GM12873 (cell line): ENCODE measurements around the gene SLC5A3.

Experiments
- CTCF ChIP-seq: IDR thresholded peaks from 2 replicates; pipeline ENCODE4 v1.5.1; 2012; ENCODE audit warnings: low read depth, mild to moderate bottlenecking, moderate library complexity, low read length, control low read depth; ENCODE audit not compliant: insufficient read depth; ENCODE audit errors: missing control alignments

SLC5A3 gene

DNA sequence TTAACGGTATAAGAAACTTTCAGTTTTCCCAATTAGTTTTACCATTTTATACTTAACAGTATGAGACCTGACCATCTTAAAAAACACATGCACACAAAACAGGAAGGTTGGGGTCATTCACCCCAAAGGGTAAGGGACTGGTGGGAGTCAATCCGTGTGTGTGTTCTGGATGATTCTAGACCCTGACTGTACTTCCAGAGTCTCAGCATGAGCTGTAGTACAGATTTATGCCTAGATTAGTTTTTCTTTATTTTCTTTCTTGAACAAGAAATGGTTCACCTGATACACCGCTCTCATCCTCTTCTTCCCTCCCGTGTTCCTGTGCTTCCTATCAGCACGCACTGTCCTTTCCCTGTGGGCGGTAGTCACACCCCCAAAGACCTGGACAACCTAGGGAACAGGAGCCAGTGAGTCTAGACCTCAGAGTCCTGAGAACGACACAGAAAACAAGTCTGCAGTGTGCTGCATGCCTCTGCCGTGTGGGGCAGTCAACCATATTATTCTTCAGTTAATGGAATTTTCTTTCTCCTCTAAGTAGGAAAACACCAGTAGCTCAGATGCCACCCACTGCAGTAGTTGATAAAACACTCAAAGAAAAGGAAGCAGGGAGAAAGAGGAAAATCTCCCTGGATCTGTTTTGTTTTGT is 38.9 kb upstream of the SLC5A3 start:
- TF ChIP-seq CTCF, result no peak

DNA sequence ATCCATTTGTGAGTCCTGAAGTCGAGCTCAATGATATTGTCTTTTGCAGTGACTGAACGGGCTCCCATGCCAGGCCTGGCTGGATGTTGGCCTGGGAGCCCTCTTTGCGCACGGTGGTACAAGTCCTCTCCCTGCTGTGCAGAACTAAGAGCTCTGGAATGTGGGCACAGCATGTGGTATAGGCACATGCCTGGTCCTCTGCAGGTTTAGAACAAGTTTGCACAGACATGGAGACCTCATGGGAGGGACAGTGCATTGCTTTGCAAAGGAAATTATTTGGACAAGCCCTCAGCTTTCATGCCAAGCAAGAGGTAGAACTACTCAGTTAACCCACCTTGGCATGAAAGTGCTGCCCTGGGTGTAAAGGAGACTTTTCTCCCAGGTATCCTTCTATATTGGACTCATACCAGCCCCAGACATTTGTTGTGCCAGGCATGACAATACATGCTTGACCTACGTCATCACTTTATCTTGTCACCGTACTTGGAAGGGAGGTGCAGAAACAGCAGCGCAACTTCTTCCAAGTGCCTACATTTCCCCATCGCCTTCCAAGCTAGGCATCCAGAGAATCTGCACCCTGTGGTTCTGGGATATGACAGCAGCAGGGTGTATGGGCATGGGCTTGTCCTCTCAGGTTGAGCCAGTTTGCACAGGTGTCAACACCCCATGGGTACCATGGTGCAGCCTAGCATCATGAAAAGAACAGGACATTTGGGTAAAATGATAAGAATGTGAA is 37.6 kb upstream of the SLC5A3 start:
- no peak for TF ChIP-seq CTCF

DNA sequence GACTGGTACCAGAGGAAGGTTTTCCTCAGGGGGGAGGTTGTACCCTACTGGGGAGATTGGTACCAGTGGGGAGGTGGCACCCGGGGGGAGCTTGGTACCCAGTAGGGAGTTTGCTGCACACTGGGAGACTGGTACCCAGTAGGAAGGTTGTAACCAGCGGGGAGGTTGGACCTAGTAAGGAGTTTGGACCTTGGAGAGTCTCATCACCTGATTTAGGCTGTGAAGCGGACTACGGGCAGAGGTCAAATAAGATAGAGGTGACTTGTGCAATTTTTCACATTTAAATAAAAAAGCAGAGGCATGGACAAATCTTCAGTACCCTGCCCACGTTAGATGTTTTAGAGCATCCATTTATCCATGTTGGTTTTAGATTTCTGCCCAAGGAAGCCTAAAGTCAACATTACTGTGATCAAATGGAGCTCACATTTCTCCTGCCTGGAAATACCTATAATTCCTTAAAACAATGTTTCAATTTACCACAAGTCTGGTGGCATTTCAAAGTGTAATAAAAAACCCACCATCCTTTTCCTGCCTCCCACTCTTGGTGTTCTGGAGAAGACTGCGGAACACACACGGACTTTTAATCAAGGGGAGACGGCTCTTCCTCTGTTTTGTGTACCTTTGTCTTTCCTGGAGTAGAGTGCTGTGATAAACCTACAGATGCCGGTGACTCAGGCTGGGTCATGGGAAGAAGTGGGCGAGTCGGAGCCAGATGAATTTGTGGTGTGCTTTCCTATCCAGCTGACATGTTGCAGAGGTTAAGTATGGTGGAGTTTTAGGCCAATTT is 36.2 kb upstream of the SLC5A3 start:
- no peak for TF ChIP-seq CTCF

GRCh38 chr21:34039678-34040382 is 33.5 kb upstream of the SLC5A3 start:
- no peak for TF ChIP-seq CTCF

- TF ChIP-seq CTCF, result no peak
These were observed 30.6 kb upstream of the SLC5A3 start for GRCh38 chr21:34042735-34043134.

GRCh38 chr21:34043333-34043732 is 30.0 kb upstream of the SLC5A3 start:
- TF ChIP-seq CTCF, result no peak
